WERI-Rb-1 (cell line): ENCODE measurements around the gene AMIGO2.

Experiments
- DNase-seq: peaks from one replicate; pipeline ENCODE4 v3.0.0-alpha.2; 2020
- H3K27ac ChIP-seq: fragments of 250-450 bp; sonication (Bioruptor Pico); 2 replicates; pipeline ENCODE4 v1.5.1; 2020; ENCODE audit warnings: mild to moderate bottlenecking, moderate library complexity
- H3K27me3 ChIP-seq: fragments of 250-450 bp; sonication (Bioruptor Pico); 2 replicates; pipeline ENCODE4 v1.5.1; 2021; ENCODE audit warnings: mild to moderate bottlenecking, low read depth, moderate library complexity; ENCODE audit not compliant: insufficient read depth, severe bottlenecking
- H3K36me3 ChIP-seq: fragments of 250-450 bp; sonication (Bioruptor Pico); 2 replicates; pipeline ENCODE4 v1.5.1; 2020; ENCODE audit warnings: mild to moderate bottlenecking, moderate library complexity
- H3K4me3 ChIP-seq: 2 replicates; pipeline ENCODE4 v1.5.1; 2011; ENCODE audit warnings: low read depth, mild to moderate bottlenecking, control low read depth, low read length
- H3K9me3 ChIP-seq: fragments of 250-450 bp; sonication (Bioruptor Pico); 2 replicates; pipeline ENCODE4 v1.5.1; 2021; ENCODE audit warnings: mild to moderate bottlenecking, moderate library complexity; ENCODE audit not compliant: severe bottlenecking
- TF ChIP-seq, protein P1 (sequence below): IDR thresholded peaks from 2 replicates; pipeline ENCODE4 v1.5.1; 2011; ENCODE audit warnings: low read depth, mild to moderate bottlenecking, control low read depth, inconsistent platforms, low read length

The AMIGO2 gene

DNA sequence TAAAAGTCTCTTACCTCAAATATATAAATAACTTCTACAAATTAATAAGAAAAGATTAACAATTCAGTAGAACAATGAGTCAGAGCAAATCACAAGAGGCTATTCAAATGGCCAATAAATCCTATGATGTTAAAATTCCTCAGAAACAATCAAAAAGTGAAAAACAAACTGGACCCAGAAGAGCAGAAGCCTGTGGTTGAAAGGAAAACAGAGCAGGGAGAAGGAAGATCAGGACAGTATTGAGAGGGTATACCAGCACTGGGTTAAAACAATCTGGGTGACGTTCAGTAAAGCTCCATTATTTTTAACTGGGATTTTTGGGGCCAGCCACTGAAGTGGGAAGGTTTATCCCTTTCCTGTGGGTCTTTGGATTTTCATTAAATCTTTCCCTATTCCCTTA, 40.0 kb downstream of the AMIGO2 start:
- TF ChIP-seq, protein P1, sequence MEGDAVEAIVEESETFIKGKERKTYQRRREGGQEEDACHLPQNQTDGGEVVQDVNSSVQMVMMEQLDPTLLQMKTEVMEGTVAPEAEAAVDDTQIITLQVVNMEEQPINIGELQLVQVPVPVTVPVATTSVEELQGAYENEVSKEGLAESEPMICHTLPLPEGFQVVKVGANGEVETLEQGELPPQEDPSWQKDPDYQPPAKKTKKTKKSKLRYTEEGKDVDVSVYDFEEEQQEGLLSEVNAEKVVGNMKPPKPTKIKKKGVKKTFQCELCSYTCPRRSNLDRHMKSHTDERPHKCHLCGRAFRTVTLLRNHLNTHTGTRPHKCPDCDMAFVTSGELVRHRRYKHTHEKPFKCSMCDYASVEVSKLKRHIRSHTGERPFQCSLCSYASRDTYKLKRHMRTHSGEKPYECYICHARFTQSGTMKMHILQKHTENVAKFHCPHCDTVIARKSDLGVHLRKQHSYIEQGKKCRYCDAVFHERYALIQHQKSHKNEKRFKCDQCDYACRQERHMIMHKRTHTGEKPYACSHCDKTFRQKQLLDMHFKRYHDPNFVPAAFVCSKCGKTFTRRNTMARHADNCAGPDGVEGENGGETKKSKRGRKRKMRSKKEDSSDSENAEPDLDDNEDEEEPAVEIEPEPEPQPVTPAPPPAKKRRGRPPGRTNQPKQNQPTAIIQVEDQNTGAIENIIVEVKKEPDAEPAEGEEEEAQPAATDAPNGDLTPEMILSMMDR: no peak
- DNase-seq: no peak
- Histone ChIP-seq H3K27me3 (peaks cover 4% of the 10 kb centered on the region), H3K9me3 (no peaks in the 10 kb centered on the region), H3K27ac (no peak overlapping the region), H3K4me3 (no peak overlapping the region), H3K36me3 (no peaks in the 10 kb centered on the region)

DNA sequence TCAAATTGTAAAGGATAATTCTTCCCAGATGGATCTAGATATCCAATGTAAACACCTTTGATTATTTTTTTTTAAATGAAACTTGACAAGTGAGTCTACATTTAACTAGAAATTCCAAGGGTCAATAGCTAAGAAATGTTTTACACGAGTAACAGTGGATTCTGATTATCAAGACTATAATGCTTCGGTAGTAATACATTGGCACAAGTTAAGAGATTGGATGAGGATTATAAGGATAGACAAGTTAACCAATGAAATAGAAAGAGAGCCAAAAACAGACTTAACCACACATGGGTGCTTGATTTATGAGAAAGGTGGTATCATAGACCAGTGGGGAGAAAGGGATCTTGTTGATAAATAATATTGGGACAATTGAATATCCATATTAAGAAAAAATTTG, 40.7 kb downstream of the AMIGO2 start:
- Histone ChIP-seq H3K4me3 (no peak overlapping the region), H3K27ac (no peak overlapping the region), H3K36me3 (no peaks in the 10 kb centered on the region), H3K9me3 (no peaks in the 10 kb centered on the region), H3K27me3 (peaks cover 4% of the 10 kb centered on the region)
- DNase-seq: no peak
- TF ChIP-seq, protein P1: no peak

DNA sequence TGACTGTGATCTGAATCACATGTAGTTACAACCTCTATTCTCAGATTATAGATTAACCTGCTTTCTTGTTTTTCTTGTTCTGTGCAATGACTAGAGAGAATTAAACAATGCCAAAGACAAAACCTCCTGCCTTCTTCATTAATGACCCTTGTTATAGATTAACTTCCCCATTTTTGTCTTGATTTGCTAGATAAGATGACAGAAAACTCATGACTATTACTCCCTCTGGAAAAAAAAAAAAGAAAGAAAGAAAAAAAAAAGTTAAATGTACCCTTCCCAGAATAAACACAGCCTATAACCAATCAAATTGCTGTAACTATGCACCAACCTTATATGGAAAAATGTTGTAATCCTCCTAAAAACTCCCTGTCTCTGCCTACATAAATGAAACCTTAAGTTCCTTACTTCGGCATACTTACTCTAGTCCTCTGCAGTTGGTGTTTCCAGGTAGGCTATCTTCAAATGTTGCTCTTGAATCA, 41.5 kb downstream of the AMIGO2 start:
- no peak for DNase-seq

DNA sequence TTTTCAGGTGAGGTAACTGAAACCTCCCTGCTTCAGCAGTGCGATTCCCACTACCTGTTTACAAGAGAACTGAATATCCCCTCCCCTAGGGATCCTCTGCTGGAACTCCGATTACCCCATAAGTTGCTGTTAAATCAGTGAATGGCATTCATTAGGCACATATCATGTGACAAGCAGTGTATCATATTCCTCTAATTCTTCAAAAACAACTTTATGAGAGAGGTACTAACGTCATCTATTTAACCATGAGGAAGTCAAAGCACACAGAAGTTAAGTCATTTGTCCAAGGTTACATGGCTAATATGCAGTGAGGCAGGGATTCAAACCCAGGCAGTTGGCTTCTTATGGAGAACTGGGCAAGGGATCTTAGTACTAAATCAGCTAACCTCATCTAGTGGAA, 44.3 kb downstream of the AMIGO2 start:
- TF ChIP-seq, protein P1: no peak
- Histone ChIP-seq H3K27ac (no peak overlapping the region), H3K9me3 (no peaks in the 10 kb centered on the region), H3K4me3 (no peak overlapping the region), H3K36me3 (no peaks in the 10 kb centered on the region), H3K27me3 (peaks cover 12% of the 10 kb centered on the region)
- no peak for DNase-seq

More for the DNA sequence above, 41.5 kb downstream of the AMIGO2 start:
- Histone ChIP-seq H3K36me3 (no peaks in the 10 kb centered on the region), H3K9me3 (no peaks in the 10 kb centered on the region), H3K27ac (no peak overlapping the region), H3K27me3 (peaks cover 5% of the 10 kb centered on the region), H3K4me3 (no peak overlapping the region)
- TF ChIP-seq, protein P1: no peak

DNA sequence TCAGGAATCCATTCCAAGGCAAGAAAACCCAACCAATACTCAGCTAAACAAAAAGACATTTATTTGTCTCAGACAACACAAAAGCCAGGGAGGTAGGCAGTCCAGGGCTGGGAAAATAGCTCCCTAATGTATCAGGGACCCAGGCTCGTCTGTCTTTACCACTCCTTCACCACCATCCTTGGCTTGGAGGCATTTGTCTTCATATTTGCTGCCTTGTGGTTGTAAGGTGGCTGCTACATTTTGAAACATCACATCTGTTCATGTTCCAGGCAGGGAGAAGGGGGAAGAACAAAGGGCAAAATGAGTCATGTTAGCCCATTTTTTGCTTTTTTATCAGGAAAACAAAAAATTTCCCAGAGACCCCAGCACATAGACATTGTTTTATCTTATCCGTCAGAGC, 45.1 kb downstream of the AMIGO2 start:
- Histone ChIP-seq H3K36me3 (no peaks in the 10 kb centered on the region), H3K27ac (no peak overlapping the region), H3K4me3 (no peak overlapping the region), H3K9me3 (no peaks in the 10 kb centered on the region), H3K27me3 (peaks cover 12% of the 10 kb centered on the region)
- TF ChIP-seq, protein P1: no peak
- DNase-seq: no peak
